Endothelial cell of umbilical vein (primary cell): ENCODE data around the gene HCLS1.

ENCODE experiments used
- EZH2 ChIP-seq: IDR thresholded peaks from 2 replicates; pipeline ENCODE4 v1.6.1; 2012; ENCODE audit warnings: borderline replicate concordance, low read depth, mild to moderate bottlenecking, moderate library complexity, low read length, inconsistent platforms; ENCODE audit not compliant: severe bottlenecking
- FOS ChIP-seq: IDR thresholded peaks from 2 replicates; pipeline ENCODE4 v1.6.1; 2011; ENCODE audit warnings: mild to moderate bottlenecking, low read length, moderate library complexity, borderline replicate concordance; ENCODE audit not compliant: insufficient read depth
- GATA2 ChIP-seq: IDR thresholded peaks from 2 replicates; pipeline ENCODE4 v1.7.0; 2011; ENCODE audit warnings: low read depth, mild to moderate bottlenecking, moderate library complexity, mixed read lengths, low read length; ENCODE audit not compliant: insufficient read length, insufficient read depth
- JUN ChIP-seq: IDR thresholded peaks from 2 replicates; pipeline ENCODE4 v1.6.1; 2011; ENCODE audit warnings: borderline replicate concordance, low read depth; ENCODE audit not compliant: insufficient read length, insufficient read depth
- MAX ChIP-seq: IDR thresholded peaks from 2 replicates; pipeline ENCODE4 v1.6.1; 2011; ENCODE audit not compliant: insufficient read depth, insufficient read length
- MYC ChIP-seq: IDR thresholded peaks from one replicate; pipeline ENCODE4 v1.6.1; 2011; ENCODE audit warnings: mild to moderate bottlenecking, low read depth, low read length
- POLR2A ChIP-seq: IDR thresholded peaks from 2 replicates; pipeline ENCODE4 v1.6.1; 2012; ENCODE audit warnings: low read depth, mild to moderate bottlenecking, control low read depth, low read length
- POLR2AphosphoS5 ChIP-seq: IDR thresholded peaks from 2 replicates; pipeline ENCODE4 v1.6.1; 2012; ENCODE audit warnings: low read depth, mild to moderate bottlenecking, control low read depth, low read length, moderate library complexity; ENCODE audit not compliant: insufficient read depth
- TF ChIP-seq, protein P1 (sequence below), 2 donors: IDR thresholded peaks; 1 replicate in 1 of 2; 2 replicates in 1 of 2; pipeline ENCODE4 v1.5.1; 2011; ENCODE audit warnings: low read length in 2 of 2, mild to moderate bottlenecking in 2 of 2, moderate library complexity in 2 of 2, control low read depth in 1 of 2, inconsistent platforms in 1 of 2, low read depth in 1 of 2; ENCODE audit not compliant: insufficient read depth in 1 of 2; ENCODE audit errors: extremely low read depth in 1 of 2

DNA sequence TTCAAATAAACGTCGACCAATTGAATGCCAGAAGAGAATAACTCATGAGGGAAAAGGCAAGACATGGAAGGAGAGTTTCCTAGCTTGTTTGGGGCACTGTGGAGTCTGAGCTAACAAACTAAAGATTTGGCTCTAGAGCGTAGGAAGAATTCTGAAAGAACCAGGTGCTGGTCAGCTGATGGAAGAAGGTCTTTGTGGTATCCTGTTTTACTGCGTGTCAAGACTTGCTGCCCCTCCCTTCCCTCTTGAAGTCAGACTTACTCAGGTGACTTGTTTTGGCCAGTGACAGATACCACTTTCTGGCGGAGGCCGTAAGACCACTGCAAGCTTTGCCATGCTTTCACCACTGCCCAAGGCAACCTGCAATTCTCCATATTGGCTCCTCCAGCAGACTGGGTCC lies 673 bp upstream of the HCLS1 start:
- TF ChIP-seq, protein P1, sequence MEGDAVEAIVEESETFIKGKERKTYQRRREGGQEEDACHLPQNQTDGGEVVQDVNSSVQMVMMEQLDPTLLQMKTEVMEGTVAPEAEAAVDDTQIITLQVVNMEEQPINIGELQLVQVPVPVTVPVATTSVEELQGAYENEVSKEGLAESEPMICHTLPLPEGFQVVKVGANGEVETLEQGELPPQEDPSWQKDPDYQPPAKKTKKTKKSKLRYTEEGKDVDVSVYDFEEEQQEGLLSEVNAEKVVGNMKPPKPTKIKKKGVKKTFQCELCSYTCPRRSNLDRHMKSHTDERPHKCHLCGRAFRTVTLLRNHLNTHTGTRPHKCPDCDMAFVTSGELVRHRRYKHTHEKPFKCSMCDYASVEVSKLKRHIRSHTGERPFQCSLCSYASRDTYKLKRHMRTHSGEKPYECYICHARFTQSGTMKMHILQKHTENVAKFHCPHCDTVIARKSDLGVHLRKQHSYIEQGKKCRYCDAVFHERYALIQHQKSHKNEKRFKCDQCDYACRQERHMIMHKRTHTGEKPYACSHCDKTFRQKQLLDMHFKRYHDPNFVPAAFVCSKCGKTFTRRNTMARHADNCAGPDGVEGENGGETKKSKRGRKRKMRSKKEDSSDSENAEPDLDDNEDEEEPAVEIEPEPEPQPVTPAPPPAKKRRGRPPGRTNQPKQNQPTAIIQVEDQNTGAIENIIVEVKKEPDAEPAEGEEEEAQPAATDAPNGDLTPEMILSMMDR (IDR thresholded peaks at IDR 0.05; ENCODE audit: extremely low read depth in 1 of 2, insufficient read depth in 1 of 2, low read depth in 1 of 2, low read length in 2 of 2), result no peak
- TF ChIP-seq MAX (no peak), POLR2A (no peak), POLR2AphosphoS5 (no peak), FOS (no peak), JUN (no peak), EZH2 (no peak), MYC (no peak), GATA2 (no peak)
